Measurements from ENCODE around the gene CREBBP. TPM values are rescaled to one million over a fixed set of nuclear protein-coding genes. Genes with fewer than 3 reads are reported as not detected.

CREBBP gene
- total RNA-seq, 1 donor = 28.2 TPM

GRCh38 chr16:3681206-3681605 is 199.3 kb downstream of the CREBBP start:
- DNase-seq (ENCODE audit: insufficient read length, low spot score, missing footprints) = peak; percentile 71
- TF ChIP-seq CTCF (IDR thresholded peaks at IDR 0.05; ENCODE audit: extremely low read depth, low read depth, low read length) = no peak
- Histone ChIP-seq H3K4me2 (ENCODE audit: insufficient read depth, low read length) (no peak overlapping the region), H3K4me3 (ENCODE audit: insufficient read depth, low read length) (no peak overlapping the region), H2AFZ (ENCODE audit: low read length) (no peak overlapping the region), H3K4me1 (ENCODE audit: insufficient read depth, low read length) (no peaks in the 10 kb centered on the region), H3K79me2 (ENCODE audit: insufficient read depth, low read length) (no peaks in the 10 kb centered on the region), H4K20me1 (ENCODE audit: insufficient read depth, low read length) (no peaks in the 10 kb centered on the region), H3K27me3 (ENCODE audit: insufficient read depth, low read length) (no peaks in the 10 kb centered on the region), H3K36me3 (ENCODE audit: insufficient read depth, low read length) (peaks cover 40% of the 10 kb centered on the region), H3K27ac (ENCODE audit: low read depth, low read length) (no peak overlapping the region), H3K9me3 (ENCODE audit: low read depth, low read length) (no peaks in the 10 kb centered on the region)

GRCh38 chr16:3677994-3678393 is 202.5 kb downstream of the CREBBP start:
- no peak for TF ChIP-seq CTCF (IDR thresholded peaks at IDR 0.05; ENCODE audit: extremely low read depth, low read depth, low read length)
- Histone ChIP-seq H3K79me2 (ENCODE audit: insufficient read depth, low read length) (no peaks in the 10 kb centered on the region), H3K4me3 (ENCODE audit: insufficient read depth, low read length) (no peak overlapping the region), H3K9me3 (ENCODE audit: low read depth, low read length) (no peaks in the 10 kb centered on the region), H3K27ac (ENCODE audit: low read depth, low read length) (no peak overlapping the region), H3K4me2 (ENCODE audit: insufficient read depth, low read length) (no peak overlapping the region), H3K27me3 (ENCODE audit: insufficient read depth, low read length) (no peaks in the 10 kb centered on the region), H3K4me1 (ENCODE audit: insufficient read depth, low read length) (no peaks in the 10 kb centered on the region), H3K36me3 (ENCODE audit: insufficient read depth, low read length) (peaks cover 50% of the 10 kb centered on the region), H4K20me1 (ENCODE audit: insufficient read depth, low read length) (no peaks in the 10 kb centered on the region), H2AFZ (ENCODE audit: low read length) (no peak overlapping the region)
- DNase-seq (ENCODE audit: insufficient read length, low spot score, missing footprints) = peak; percentile 73

GRCh38 chr16:3675601-3676130 is 204.8 kb downstream of the CREBBP start:
- peak; percentile 26 for DNase-seq (ENCODE audit: insufficient read length, low spot score, missing footprints)
- Histone ChIP-seq H3K79me2 (ENCODE audit: insufficient read depth, low read length) (no peaks in the 10 kb centered on the region), H3K27ac (ENCODE audit: low read depth, low read length) (no peak overlapping the region), H3K4me3 (ENCODE audit: insufficient read depth, low read length) (no peak overlapping the region), H3K4me1 (ENCODE audit: insufficient read depth, low read length) (no peaks in the 10 kb centered on the region), H3K9me3 (ENCODE audit: low read depth, low read length) (no peaks in the 10 kb centered on the region), H3K4me2 (ENCODE audit: insufficient read depth, low read length) (no peak overlapping the region), H2AFZ (ENCODE audit: low read length) (no peak overlapping the region), H4K20me1 (ENCODE audit: insufficient read depth, low read length) (no peaks in the 10 kb centered on the region), H3K27me3 (ENCODE audit: insufficient read depth, low read length) (no peaks in the 10 kb centered on the region), H3K36me3 (ENCODE audit: insufficient read depth, low read length) (peaks cover 48% of the 10 kb centered on the region)
- no peak for TF ChIP-seq CTCF (IDR thresholded peaks at IDR 0.05; ENCODE audit: extremely low read depth, low read depth, low read length)

Other genes with a start within 250 kb of the CREBBP start
- gene DNASE1, start 226.0 kb downstream of the CREBBP start, total RNA-seq = 11.9 and 13.3 TPM in 2 replicates
- gene TRAP1, start 163.2 kb downstream of the CREBBP start, total RNA-seq = 46.9 and 56.5 TPM in 2 replicates
- 27.4 and 29.3 TPM in 2 replicates for gene ADCY9, start 235.7 kb upstream of the CREBBP start, total RNA-seq

Data from osteoblast (primary cell).